ENCODE results near the gene SLC22A17. TPM values are rescaled to one million over a fixed set of nuclear protein-coding genes. Genes with fewer than 3 reads are reported as not detected.

The SLC22A17 gene
- total and polyA plus RNA-seq, 4 donors = 1.1 to 14.6 (median 2.6) TPM

DNA sequence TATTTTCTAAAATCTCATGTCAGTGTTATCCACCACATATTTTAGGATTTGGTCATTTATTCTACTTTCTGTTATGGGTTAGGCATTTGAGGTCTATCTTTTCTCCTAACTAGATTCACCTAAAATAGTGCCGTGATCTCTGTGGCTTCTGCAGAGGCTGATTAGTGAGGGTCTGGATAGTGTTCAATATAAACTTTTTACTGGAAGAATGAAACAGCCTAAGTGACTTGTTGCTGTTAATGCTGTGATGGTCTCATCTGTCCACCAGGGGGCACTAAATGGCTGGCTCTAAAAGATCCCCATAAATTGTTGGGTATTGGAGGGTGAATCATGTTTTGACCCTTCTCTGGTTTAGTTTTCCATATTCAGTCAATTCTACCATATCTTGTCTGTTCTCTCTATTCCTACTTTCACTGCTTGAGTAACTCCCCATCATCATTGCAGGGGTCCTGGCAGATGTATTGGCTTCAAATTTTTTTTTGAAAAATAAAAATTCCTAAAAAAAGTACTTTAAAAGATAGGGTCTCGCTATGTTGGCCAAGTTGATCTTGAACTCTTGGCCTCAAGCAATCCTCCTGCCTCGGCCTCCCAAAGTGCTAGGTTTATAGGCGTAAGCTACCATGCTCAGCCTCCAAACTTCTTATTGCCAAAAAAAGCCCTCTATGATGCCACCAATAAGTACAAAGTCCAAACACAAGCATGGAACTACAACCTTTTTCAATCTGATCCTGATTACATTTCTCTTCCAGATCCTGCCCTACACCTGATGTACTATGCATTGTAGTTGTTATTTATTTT is 24.5 kb downstream of the SLC22A17 start:
- Histone ChIP-seq H3K27ac (ENCODE audit: low read depth in 1 of 2, low read length in 2 of 2) (no peak overlapping the region), H3K27me3 (ENCODE audit: control insufficient read depth in 4 of 4, insufficient read depth in 4 of 4, low read length in 3 of 4) (no peaks in the 10 kb centered on the region), H3K9ac (ENCODE audit: low read depth in 1 of 2, low read length in 2 of 2) (no peak overlapping the region), H3K36me3 (ENCODE audit: control insufficient read depth in 4 of 4, insufficient read depth in 3 of 4, low read depth in 1 of 4, low read length in 3 of 4) (peaks cover 8 to 21% (median 19%) of the 10 kb centered on the region in 4 donors), H3K4me3 (ENCODE audit: low read depth in 1 of 3, low read length in 3 of 3) (no peak overlapping the region), H3K9me3 (ENCODE audit: control insufficient read depth in 4 of 4, low read length in 3 of 4) (no peaks in the 10 kb centered on the region), H3K4me1 (ENCODE audit: control insufficient read depth in 4 of 4, insufficient read depth in 4 of 4, low read length in 3 of 4) (peaks cover 0 to 10% (median 4%) of the 10 kb centered on the region in 4 donors)
- WGBS = 36% methylated on average over 4 of the region's 4 CpGs
- DNase-seq (ENCODE audit: low spot score) = peak; percentile 63
- TF ChIP-seq RAD21 (IDR thresholded peaks at IDR 0.05) (peak; percentile 89 to 91), EGR1 (IDR thresholded peaks at IDR 0.05; ENCODE audit: low read depth in 2 of 2) (no peak), GABPA (IDR thresholded peaks at IDR 0.05 in 1 of 2, conservative IDR thresholded peaks at IDR 0.05 in 1 of 2) (no peak), YY1 (IDR thresholded peaks at IDR 0.05) (peak; percentile 23), RXRA (IDR thresholded peaks at IDR 0.05) (no peak), SP1 (IDR thresholded peaks at IDR 0.05) (no peak), HNF4G (IDR thresholded peaks at IDR 0.05) (peak; percentile 59), ATF3 (IDR thresholded peaks at IDR 0.05) (peak; percentile 26), CTCF (IDR thresholded peaks at IDR 0.05; ENCODE audit: low read depth, low read length, missing input control) (peak; percentile 90), JUND (IDR thresholded peaks at IDR 0.05) (peak in 1 of 2 donors; percentile 17), TAF1 (conservative IDR thresholded peaks at IDR 0.05) (no peak), REST (IDR thresholded peaks at IDR 0.05) (no peak), HNF4A (conservative IDR thresholded peaks at IDR 0.05) (peak; percentile 69 to 81), NR2F2 (IDR thresholded peaks at IDR 0.05) (no peak), FOXA2 (IDR thresholded peaks at IDR 0.05) (no peak), FOXA1 (IDR thresholded peaks at IDR 0.05) (no peak)
- TF ChIP-seq, protein P1, sequence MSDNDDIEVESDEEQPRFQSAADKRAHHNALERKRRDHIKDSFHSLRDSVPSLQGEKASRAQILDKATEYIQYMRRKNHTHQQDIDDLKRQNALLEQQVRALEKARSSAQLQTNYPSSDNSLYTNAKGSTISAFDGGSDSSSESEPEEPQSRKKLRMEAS (IDR thresholded peaks at IDR 0.05) = no peak
- TF ChIP-seq, protein P2, sequence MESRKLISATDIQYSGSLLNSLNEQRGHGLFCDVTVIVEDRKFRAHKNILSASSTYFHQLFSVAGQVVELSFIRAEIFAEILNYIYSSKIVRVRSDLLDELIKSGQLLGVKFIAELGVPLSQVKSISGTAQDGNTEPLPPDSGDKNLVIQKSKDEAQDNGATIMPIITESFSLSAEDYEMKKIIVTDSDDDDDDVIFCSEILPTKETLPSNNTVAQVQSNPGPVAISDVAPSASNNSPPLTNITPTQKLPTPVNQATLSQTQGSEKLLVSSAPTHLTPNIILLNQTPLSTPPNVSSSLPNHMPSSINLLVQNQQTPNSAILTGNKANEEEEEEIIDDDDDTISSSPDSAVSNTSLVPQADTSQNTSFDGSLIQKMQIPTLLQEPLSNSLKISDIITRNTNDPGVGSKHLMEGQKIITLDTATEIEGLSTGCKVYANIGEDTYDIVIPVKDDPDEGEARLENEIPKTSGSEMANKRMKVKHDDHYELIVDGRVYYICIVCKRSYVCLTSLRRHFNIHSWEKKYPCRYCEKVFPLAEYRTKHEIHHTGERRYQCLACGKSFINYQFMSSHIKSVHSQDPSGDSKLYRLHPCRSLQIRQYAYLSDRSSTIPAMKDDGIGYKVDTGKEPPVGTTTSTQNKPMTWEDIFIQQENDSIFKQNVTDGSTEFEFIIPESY (IDR thresholded peaks at IDR 0.05) = no peak
